NCI-H748 (cell line): ENCODE data around the gene WNT2.
A peak's percentile ranks its signal among the peaks of the same experiment; 100 is the strongest.
"Not testable (repeated sequence)": the region's sequence is repeated elsewhere in the genome, so short reads cannot be mapped to it uniquely, and the experiment has no call there.

Experiments
- DNase-seq: peaks from one replicate; lab custom pipeline; 2025; ENCODE audit not compliant: unreplicated experiment; lab: John Stamatoyannopoulos, UW

The WNT2 gene

DNA sequence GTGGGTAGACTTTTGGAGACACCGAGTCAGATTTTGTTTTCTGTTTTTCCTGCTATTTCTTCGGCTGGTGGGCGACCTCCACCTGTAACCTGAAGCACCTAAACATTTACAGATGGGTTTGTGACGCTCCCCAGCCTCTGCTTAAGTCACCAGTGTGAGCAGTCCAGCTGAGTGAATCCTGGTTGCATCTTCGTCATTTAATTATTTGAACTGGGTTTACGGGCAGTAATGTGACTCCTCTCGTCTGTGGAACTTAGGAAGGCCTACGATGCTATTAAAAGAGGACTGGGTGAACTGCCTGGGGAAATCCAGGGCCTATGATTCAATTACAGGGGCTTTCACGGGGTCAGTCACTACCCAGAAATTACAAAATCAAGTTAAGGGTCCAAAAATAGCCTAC, 52.5 kb downstream of the WNT2 start:
- no peak for DNase-seq

DNA sequence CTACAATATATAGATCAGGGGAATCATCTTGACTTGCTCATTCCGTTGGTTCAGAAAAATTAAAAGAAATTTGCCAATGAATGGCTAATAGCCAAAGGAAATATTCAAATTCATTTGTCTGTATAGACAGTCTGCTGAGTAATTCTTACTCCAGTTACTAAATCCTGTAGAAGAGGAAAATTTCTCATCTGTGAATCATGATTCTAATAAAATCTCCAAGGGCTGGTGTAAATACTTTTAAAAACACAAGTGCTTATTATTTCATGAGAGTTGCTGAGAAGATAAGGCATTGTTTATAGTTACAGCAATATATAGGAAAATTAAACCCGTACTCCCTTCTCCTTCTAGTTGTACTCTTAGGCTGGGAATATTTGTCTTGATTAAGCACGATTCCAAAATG, 53.0 kb downstream of the WNT2 start:
- DNase-seq, result no peak

- no peak for DNase-seq
Observed at GRCh38 chr7:117269417-117269816, 53.4 kb downstream of the WNT2 start.

DNA sequence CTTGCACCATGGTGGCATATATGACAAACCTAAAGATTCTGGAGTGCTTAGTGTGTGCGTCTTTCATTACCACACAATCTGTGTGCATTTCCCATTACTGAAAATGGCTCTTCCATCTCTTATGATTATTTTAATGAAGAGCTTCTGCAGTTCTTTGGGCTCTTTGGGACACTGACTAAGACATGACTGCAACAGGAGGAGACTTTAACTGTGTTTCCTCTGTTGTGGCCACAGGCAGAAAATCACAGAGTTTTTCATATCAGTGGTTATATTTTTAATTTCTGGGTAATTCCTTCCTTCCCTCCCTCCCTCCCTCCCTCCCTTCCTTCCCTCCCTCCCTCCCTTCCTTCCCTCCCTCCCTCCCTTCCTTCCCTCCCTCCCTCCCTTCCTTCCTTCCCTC, 58.1 kb downstream of the WNT2 start:
- no peak for DNase-seq

GRCh38 chr7:117262546-117262945, 60.3 kb downstream of the WNT2 start:
- DNase-seq, result no peak

DNA sequence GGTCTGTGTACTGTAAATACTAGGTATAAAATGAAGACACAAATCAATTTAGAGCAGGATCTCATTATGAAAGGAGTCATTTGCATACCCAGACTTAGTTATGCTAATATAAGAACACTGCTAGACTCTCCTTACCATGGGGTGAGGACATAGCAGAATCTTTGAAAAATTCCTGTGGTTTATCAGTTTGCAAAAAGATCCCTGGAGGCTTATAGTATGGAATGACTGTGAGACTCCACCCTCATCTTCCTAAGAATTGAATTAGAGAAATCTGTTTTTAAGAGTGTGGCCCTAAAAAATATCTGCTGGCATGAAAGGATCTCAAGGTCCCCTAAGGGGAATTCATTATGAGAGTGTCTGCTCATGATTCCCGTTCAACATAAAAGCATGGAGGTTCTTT, 63.2 kb downstream of the WNT2 start:
- no peak for DNase-seq

GRCh38 chr7:117251687-117252086, 71.2 kb downstream of the WNT2 start:
- DNase-seq, result no peak

- DNase-seq, result no peak
Observed at GRCh38 chr7:117250801-117251200, 72.1 kb downstream of the WNT2 start.

DNA sequence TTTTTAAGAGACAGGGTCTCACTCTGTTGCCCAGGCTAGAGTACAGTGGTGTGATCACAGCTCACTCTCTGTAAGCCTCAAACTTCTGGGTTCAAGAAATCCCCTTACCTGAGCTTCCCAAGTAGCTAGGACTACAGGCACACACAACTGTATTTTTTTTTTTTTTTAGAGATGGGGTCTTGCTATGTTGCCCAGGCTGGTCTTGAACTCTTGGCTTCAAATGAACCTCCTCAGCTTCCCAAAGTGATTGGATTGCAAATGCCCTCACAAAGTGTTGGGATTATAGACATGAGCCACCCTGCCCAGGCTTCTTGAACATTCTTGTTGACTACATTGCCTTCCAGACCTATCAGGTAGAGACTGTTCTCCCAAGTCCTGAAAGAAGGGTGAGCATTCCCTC, 72.6 kb downstream of the WNT2 start:
- no peak for DNase-seq

GRCh38 chr7:117249696-117250095, 73.2 kb downstream of the WNT2 start:
- DNase-seq, result no peak

DNA sequence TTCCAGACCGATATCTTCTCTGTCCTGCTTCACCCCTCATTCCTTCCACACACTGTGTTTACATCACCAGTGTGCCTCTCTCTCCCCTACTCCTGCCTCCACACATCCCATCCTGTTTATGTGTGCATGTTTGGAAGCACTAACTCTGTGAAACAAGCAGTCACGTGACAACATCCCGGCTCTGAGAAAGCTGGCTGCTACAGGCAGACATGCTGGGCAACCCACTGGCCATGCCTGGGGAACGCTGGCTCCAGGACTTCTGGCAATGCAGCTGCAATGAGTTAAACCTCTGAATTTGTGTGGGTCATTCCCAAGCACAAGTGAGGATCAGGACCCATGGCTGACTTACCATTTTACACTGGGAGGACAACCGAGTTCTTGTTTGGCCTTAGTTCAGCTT, 74.0 kb downstream of the WNT2 start:
- peak; percentile 28 for DNase-seq

- no peak for DNase-seq
Observed at GRCh38 chr7:117247809-117248208, 75.0 kb downstream of the WNT2 start.

- not testable (repeated sequence) for DNase-seq
Observed at GRCh38 chr7:117245703-117246102, 77.2 kb downstream of the WNT2 start.

DNA sequence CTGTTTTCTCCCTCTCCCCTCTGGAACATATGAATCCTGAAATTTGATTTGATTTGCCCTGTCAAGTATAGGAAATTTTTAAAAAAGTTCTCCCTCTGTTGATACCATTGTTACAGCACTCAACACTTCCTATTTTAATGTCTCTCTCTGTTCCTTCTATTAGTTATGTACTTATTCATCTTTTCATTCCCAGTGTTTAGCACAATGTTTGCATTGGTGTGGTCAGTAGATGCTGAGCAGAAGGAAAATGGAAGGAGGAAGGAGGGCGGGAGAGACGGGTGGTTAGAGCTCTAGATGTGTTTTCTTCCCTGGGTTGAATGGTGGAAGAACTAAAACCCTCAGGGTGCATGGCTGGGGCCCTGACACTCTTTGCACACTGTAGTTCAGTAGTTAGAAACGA, 79.5 kb downstream of the WNT2 start:
- no peak for DNase-seq

DNA sequence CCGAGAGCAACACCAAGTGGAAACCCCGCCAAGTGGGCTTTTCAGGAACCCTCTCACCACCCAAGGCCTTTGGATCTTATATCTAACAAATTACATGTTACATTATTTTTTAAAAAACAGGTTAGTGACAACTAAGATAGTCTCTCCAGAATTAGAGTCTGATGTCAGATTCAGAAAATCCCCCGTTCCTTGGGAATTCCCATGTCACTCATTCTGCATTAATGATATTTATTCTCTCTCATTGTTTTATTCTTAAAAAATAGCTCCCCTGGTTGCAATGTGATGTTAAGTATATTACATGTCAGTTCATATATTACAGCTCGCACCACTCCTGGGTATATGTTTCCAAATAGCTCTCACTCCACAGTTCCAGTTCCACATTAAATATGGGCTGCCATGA, 81.8 kb downstream of the WNT2 start:
- DNase-seq, result no peak

- no peak for DNase-seq
Observed at GRCh38 chr7:117238937-117239336, 83.9 kb downstream of the WNT2 start.

GRCh38 chr7:117238472-117238871, 84.4 kb downstream of the WNT2 start:
- DNase-seq, result no peak

- DNase-seq, result no peak
Observed at GRCh38 chr7:117237646-117238045, 85.2 kb downstream of the WNT2 start.

DNA sequence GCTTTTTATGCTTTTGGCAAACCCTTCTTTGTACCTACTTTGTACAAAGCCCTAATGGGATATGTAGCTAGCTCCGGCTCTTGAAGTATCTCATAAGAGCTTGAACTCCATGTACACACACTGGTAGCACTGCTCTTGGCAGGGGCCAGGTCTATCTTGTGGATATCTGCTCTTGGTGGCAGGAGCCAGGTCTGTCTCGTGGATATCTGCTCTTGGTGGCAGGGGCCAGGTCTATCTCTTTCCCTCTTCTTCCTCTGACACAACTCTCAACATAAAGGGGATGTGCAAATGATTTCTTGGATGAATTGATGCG, 91.9 kb downstream of the WNT2 start:
- no peak for DNase-seq

GRCh38 chr7:117230276-117231046, 92.4 kb downstream of the WNT2 start:
- no peak for DNase-seq

GRCh38 chr7:117229350-117229749, 93.5 kb downstream of the WNT2 start:
- no peak for DNase-seq

DNA sequence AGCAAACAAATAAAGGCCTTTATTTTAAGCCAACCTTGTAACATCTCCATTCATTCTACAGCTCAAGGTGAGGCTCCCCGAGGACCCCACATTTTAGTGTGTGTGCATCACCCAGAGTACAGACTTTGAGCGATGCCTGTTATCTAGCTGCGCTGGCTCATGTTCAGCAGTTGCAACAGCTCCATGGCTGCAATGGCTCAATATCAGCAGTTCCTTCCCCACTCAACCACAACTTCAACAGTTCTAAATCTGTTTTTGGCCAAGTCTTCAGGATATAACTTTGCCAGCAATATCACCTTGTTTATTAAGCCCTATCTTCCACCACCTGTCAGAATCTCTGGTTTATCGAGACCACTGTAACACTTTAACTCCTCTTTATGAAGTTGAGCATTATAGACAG, 95.8 kb downstream of the WNT2 start:
- no peak for DNase-seq

- DNase-seq, result no peak
Observed at GRCh38 chr7:117225536-117225935, 97.3 kb downstream of the WNT2 start.
